Measurements from ENCODE around the gene KIF1A.
"Not testable (repeated sequence)": the region's sequence is repeated elsewhere in the genome, so short reads cannot be mapped to it uniquely, and the experiment has no call there.

KIF1A gene

GRCh38 chr2:240698852-240699561, 121.0 kb downstream of the KIF1A start:
- DNase-seq: not testable (repeated sequence)

- DNase-seq: not testable (repeated sequence)
Observed at GRCh38 chr2:240696469-240696868, 123.5 kb downstream of the KIF1A start.

GRCh38 chr2:240695593-240695992, 124.4 kb downstream of the KIF1A start:
- DNase-seq: not testable (repeated sequence)

- DNase-seq: not testable (repeated sequence)
Observed at GRCh38 chr2:240694304-240694703, 125.7 kb downstream of the KIF1A start.

DNA sequence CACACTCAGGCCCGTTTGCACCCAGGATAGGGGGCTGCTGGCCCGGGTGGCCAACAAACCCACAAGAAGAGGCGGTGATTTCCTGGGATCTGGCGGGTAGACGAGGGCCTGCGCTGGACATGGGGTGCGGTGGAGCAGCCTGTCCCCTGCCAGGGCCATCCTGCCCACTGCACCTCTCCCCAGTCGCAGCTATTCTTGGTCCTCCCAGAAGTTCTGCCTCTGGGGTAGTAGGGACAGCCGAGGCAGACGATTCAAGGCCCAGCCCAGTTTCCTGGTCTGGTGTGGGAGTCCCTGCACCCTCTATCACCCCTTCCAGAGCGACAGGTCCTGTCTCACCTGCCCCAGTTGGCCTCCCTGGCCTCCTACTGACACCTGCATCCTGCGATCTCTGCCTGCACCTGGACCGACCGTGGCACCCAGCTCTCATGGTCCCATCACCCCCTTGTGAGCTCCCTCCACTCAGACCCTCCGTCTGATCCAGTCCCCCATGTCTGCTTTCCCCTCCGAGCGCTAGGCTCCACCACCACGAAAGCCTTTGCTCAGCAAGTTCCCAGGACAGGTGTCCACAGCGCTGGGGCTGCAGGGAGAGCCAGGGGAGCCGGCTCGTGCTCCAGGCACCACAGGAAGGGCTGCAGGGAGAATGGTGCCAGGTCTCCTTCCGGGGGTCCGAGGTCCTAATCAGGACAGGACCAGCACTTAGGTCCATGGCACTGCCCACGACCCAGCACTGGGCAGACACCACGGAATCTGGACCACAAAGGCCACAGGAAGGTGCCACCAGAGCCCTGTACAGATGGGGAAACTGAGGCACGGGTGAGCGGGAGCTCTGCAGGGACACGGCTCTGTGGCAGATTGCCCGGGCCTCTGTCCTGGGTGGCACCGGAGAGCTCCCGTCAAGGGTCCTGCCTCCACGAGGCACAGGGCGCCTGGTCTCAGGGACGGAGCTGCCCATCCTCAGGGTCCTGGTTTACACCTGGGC, 127.1 kb downstream of the KIF1A start:
- not testable (repeated sequence) for DNase-seq

DNA sequence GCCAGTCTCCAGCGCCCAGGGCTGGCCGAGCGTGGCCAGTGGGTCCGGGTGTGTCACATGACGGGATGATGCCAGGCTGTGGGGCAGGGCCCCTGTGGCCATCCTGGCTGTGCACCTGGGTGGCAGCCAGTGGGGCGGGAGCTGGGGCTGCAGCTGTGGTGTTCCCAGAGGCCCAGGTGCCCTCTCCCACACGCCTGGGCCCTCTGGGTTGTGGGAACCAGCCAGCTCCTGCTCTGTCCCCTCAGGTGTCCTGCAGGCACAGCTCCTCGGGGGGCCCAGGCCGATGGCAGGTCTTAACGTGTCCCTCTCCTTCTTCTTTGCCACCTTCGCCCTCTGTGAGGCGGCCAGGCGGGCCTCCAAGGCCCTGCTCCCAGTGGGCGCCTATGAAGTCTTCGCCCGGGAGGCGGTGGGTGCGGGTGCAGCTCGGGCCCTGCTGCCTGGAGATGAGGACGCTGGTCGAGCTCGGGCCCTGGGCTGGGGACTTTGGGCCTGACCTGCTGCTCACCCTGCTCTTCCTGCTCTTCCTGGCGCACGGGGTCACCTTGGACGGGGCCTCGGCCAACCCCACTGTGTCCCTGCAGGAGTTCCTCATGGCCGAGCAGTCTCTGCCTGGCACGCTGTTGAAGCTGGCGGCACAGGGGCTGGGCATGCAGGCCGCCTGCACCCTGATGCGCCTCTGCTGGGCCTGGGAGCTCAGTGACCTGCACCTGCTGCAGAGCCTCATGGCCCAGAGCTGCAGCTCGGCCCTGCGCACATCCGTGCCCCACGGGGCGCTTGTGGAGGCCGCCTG, 128.2 kb downstream of the KIF1A start, which contains the start of gene AQP12A:
TSS of gene AQP12A (plus strand) at position 236 of the 790 bp plus-strand sequence. CDS start at position 284, 48 bp downstream.
- not testable (repeated sequence) for DNase-seq

DNA sequence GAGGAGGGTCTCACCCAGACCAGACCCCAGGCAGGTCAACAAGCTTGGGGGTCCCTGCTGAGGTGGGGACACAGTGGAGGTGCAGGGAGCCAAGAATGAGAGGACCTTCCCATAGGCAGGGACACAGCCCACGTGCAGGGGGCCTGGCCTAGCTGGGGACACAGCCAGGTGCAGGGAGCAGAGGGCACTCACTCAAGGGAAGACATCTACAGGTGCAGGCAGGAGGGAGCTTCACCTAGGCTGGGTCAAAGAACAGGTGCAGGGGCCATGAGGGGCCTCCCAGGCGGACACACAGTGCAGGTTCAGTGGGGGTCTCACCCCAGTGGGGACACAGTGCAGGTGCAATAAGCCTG, 129.0 kb downstream of the KIF1A start:
- not testable (repeated sequence) for DNase-seq

DNA sequence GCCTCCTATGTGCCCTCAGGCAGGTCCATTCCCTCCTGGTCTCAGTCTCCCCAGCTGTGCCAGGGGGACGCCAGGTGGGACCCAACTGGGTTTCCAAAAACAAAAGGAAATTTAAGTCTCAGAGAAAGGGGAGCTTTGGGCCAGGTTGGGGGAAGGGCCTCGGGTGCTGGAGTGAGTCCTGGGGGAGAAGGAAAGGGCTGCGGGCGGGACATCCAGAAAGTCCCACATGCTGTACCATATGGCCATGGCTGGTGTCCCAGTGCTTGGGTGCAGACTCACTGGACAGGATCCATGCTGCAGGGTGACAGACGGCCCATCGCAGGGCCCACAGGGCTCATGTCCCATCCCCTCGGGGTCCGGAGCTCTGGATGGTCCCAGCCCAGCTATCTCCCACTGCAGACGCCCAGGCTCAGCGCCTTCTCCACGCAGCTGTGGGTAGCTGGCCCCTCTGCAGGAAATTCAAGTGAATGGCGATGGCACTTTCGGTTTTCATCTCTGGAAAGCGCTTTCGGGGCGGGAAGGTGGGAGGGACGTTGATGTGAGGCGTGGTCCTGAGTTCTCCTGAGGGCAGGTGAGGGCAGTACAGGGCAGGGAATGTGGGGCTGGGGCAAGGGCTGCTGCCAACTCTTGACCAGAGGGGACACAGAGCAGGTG, 129.5 kb downstream of the KIF1A start:
- DNase-seq: not testable (repeated sequence)

DNA sequence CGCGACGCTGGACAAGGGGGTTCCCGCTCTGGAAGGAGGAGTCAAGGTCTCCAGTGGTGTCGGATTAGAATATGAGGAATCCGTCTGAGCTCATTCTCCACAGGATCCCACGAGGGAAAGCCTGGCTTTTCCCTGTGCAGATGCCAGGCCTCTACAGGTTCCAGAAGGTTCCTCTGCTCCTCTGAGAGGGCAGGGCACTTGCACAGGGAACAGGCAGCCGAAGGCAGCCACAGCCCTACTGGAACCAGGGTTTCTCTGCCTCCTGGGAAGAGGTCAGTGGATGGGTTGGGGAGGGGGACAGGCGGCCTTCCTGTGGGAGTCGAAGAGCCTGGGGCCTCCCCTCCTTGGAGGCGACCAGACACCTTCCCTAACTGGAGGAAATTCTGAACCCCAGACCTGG, 130.0 kb downstream of the KIF1A start:
- DNase-seq: no peak

DNA sequence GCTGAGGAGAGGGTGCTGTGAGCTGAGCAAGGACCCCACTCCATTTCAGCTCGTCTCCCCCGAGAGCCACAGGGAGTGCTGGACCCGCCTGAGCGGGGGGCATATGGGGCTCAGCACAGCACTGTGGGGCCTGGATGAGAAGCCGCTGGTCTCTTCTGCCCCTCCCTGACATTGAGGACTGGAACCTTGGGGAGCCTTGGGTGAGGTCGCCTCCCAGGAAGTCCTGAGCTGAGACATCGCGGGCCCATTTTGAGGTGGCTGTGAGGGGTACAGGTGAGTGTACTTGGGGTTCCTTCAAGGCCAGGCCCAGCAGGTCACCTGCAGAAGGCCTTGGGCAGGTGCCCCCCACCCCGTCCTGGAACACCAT, 131.5 kb downstream of the KIF1A start:
- DNase-seq: no peak

- DNase-seq: no peak
Observed at GRCh38 chr2:240687741-240688552, 132.1 kb downstream of the KIF1A start.

DNA sequence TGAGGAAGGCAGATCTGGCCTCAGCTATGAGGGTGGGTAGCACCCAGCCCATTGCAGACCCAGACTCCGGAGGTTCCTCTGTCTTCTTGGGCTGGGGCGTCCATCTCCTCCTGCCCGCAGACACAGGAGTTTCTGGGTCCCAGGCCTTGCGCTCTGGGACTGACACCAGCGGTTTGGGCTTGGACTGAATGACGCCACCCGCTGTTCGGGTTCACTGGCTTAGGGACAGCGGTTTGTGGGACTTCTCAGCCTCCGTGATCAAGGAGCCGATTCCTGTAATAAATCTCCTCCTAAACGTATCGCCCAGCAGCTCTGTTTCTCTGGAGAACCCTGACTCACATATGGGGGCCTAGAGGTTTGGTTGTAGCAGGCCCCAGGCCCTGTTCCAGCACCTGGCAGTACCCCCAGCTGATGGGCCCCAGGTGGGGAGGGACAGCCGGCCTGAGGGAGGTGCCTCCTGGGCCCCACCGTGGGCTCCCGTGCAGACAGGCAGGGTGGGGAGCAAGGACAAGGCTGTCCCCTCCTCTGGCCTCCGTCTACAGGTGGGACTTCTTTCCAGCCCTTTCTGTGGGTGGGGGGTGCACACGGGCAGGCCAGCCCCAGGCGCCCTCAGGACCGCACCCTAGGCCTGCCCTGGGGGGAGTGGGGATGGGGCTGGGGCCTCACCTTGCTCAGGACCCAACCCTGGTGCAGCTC, 132.8 kb downstream of the KIF1A start:
- DNase-seq: no peak

DNA sequence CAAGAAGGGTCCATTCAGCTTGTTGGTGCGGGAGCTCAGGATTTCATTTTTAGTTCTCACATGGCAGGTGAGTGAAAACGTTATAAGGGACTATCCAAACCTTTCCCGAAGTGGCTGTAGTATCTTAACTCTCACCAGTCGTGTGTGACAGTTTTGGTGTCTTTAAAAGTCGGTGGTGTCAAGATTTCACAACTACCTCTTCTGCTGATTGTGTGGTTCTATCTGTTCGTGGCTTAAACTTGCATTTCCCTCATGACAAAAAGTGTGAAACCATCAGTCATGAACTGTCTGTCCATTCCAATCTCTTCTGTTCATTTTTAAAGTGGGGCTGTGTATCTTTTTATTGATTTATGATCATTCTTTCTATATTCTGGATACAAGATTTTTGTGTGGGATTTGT, 133.6 kb downstream of the KIF1A start:
- DNase-seq: no peak

- no peak for DNase-seq
Observed at GRCh38 chr2:240685771-240686371, 134.1 kb downstream of the KIF1A start.

GRCh38 chr2:240683980-240684728, 135.9 kb downstream of the KIF1A start:
- DNase-seq: not testable (repeated sequence)

DNA sequence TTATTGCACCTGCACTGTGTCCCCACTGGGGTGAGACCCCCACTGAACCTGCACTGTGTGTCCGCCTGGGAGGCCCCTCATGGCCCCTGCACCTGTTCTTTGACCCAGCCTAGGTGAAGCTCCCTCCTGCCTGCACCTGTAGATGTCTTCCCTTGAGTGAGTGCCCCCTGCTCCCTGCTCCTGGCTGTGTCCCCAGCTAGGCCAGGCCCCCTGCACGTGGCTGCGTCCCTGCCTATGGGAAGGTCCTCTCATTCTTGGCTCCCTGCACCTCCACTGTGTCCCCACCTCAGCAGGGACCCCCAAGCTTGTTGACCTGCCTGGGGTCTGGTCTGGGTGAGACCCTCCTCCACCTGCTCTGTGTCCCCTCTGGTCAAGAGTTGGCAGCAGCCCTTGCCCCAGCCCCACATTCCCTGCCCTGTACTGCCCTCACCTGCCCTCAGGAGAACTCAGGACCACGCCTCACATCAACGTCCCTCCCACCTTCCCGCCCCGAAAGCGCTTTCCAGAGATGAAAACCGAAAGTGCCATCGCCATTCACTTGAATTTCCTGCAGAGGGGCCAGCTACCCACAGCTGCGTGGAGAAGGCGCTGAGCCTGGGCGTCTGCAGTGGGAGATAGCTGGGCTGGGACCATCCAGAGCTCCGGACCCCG, 136.6 kb downstream of the KIF1A start:
- not testable (repeated sequence) for DNase-seq

DNA sequence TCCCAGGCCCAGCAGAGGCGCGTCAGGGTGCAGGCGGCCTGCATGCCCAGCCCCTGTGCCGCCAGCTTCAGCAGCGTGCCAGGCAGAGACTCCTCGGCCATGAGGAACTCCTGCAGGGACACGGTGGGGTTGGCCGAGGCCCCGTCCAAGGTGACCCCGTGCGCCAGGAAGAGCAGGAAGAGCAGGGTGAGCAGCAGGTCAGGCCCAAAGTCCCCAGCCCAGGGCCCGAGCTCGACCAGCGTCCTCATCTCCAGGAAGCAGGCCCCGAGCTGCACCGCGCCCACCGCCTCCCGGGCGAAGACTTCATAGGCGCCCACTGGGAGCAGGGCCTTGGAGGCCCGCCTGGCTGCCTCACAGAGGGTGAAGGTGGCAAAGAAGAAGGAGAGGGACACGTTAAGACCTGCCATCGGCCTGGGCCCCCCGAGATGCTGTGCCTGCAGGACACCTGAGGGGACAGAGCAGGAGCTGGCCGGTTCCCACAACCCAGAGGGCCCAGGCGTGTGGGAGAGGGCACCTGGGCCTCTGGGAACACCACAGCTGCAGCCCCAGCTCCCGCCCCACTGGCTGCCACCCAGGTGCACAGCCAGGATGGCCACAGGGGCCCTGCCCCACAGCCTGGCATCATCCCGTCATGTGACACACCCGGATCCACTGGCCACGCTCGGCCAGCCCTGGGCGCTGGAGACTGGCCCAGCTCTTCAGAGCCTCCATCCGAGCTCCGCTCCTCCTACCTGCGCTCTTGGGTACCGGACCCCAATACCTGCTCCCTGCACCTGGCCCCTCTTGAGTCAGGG, 137.4 kb downstream of the KIF1A start, which contains the start of gene AQP12B:
TSS of gene AQP12B (minus strand) at position 455 of the 794 bp plus-strand sequence. CDS start at position 407, 48 bp downstream.
- DNase-seq: not testable (repeated sequence)

- not testable (repeated sequence) for DNase-seq
Observed at GRCh38 chr2:240680185-240680584, 139.8 kb downstream of the KIF1A start.
